ENCODE measurements around the gene MAGEA6. TPM values are rescaled to one million over a fixed set of nuclear protein-coding genes. Genes with fewer than 3 reads are reported as not detected.
"Not testable (repeated sequence)": the region's sequence is repeated elsewhere in the genome, so short reads cannot be mapped to it uniquely, and the experiment has no call there.

The MAGEA6 gene
- total RNA-seq, 5 donors from 2014 or later (not counting 1 experiment from before 2014, with no cell fraction given): 0.15 TPM; not detected in 4

- H3K36me3 ChIP-seq (ENCODE audit: control insufficient read depth in 2 of 2, extremely low read depth in 1 of 2, insufficient read depth in 1 of 2, low read length in 1 of 2): no peaks in the 10 kb centered on the region
- WGBS (ENCODE audit: insufficient coverage): no CpG with 5 or more reads among the region's 4 CpGs
- H3K27ac ChIP-seq (ENCODE audit: low read length): no peak overlapping the region
- Mint-ChIP-seq H3K27ac (no peak overlapping the region), H3K27me3 (peaks cover 6 to 33% of the 10 kb centered on the region in 2 donors), H3K4me3 (no peak overlapping the region), H3K4me1 (peaks cover 0 to 16% (median 12%) of the 10 kb centered on the region in 3 donors), H3K9me3 (no peaks in the 10 kb centered on the region), H3K36me3 (no peaks in the 10 kb centered on the region)
- H3K9me3 ChIP-seq: no peaks in the 10 kb centered on the region
- DNase-seq (no peak), ATAC-seq (replicated peaks in 1 of 4) (no peak)
- no peaks in the 10 kb centered on the region for H3K4me1 ChIP-seq (ENCODE audit: control insufficient read depth in 1 of 2, extremely low read depth in 1 of 2, insufficient read depth in 2 of 2, low read length in 2 of 2)
- ChIA-PET CTCF (no interaction called here), POLR2A (no interaction called here)
- H3K4me3 ChIP-seq (ENCODE audit: control insufficient read depth in 1 of 2, extremely low read depth in 1 of 2, low read length in 1 of 2): no peak overlapping the region
- no peaks in the 10 kb centered on the region for H3K27me3 ChIP-seq (replicated peaks in 1 of 2; ENCODE audit: control insufficient read depth in 2 of 2, extremely low read depth in 1 of 2, insufficient read depth in 2 of 2, low read length in 1 of 2)
Observed at GRCh38 chrX:152810403-152810802, 40.9 kb upstream of the MAGEA6 start.

GRCh38 chrX:152806035-152806434, 36.5 kb upstream of the MAGEA6 start:
- no peak for ATAC-seq (replicated peaks in 1 of 4)
- ChIA-PET CTCF (no interaction called here), POLR2A (no interaction called here)
- H3K27me3 ChIP-seq (replicated peaks in 1 of 2; ENCODE audit: control insufficient read depth in 2 of 2, extremely low read depth in 1 of 2, insufficient read depth in 2 of 2, low read length in 1 of 2): no peaks in the 10 kb centered on the region
- no peaks in the 10 kb centered on the region for H3K9me3 Mint-ChIP-seq
- no peak for DNase-seq
- no peak overlapping the region for H3K27ac ChIP-seq (ENCODE audit: low read length)
- no peaks in the 10 kb centered on the region for H3K4me1 Mint-ChIP-seq
- no peaks in the 10 kb centered on the region for H3K9me3 ChIP-seq
- H3K4me1 ChIP-seq (ENCODE audit: control insufficient read depth in 1 of 2, extremely low read depth in 1 of 2, insufficient read depth in 2 of 2, low read length in 2 of 2): no peaks in the 10 kb centered on the region
- no peak overlapping the region for H3K4me3 Mint-ChIP-seq
- H3K4me3 ChIP-seq (ENCODE audit: control insufficient read depth in 1 of 2, extremely low read depth in 1 of 2, low read length in 1 of 2): no peak overlapping the region
- H3K36me3 ChIP-seq (ENCODE audit: control insufficient read depth in 2 of 2, extremely low read depth in 1 of 2, insufficient read depth in 1 of 2, low read length in 1 of 2): no peaks in the 10 kb centered on the region
- WGBS (ENCODE audit: insufficient coverage): no CpG with 5 or more reads among the region's 4 CpGs
- no peak overlapping the region for H3K27ac Mint-ChIP-seq
- no peaks in the 10 kb centered on the region for H3K36me3 Mint-ChIP-seq
- H3K27me3 Mint-ChIP-seq: peaks cover 10 to 53% of the 10 kb centered on the region in 2 donors

GRCh38 chrX:152798945-152799344, 29.5 kb upstream of the MAGEA6 start:
- POLR2A ChIA-PET: no interaction called here
- no peak for ATAC-seq (replicated peaks in 1 of 4)

GRCh38 chrX:152787062-152787461, 17.6 kb upstream of the MAGEA6 start:
- H3K4me1 Mint-ChIP-seq; CTCF ChIA-PET; H3K27ac ChIP-seq (ENCODE audit: low read length); H3K27ac Mint-ChIP-seq; DNase-seq; H3K36me3 Mint-ChIP-seq; H3K4me1 ChIP-seq (ENCODE audit: control insufficient read depth in 1 of 2, extremely low read depth in 1 of 2, insufficient read depth in 2 of 2, low read length in 2 of 2); H3K4me3 Mint-ChIP-seq; POLR2A ChIA-PET; H3K4me3 ChIP-seq (ENCODE audit: control insufficient read depth in 1 of 2, extremely low read depth in 1 of 2, low read length in 1 of 2); ATAC-seq (replicated peaks in 1 of 4); H3K9me3 ChIP-seq; H3K27me3 Mint-ChIP-seq; H3K27me3 ChIP-seq (replicated peaks in 1 of 2; ENCODE audit: control insufficient read depth in 2 of 2, extremely low read depth in 1 of 2, insufficient read depth in 2 of 2, low read length in 1 of 2); H3K9me3 Mint-ChIP-seq; H3K36me3 ChIP-seq (ENCODE audit: control insufficient read depth in 2 of 2, extremely low read depth in 1 of 2, insufficient read depth in 1 of 2, low read length in 1 of 2): not testable (repeated sequence)
- no CpG with 5 or more reads among the region's 3 CpGs for WGBS (ENCODE audit: insufficient coverage)

More at GRCh38 chrX:152798945-152799344, 29.5 kb upstream of the MAGEA6 start:
- H3K27me3 Mint-ChIP-seq: peaks cover 2 to 23% of the 10 kb centered on the region in 2 donors
- no peaks in the 10 kb centered on the region for H3K4me1 Mint-ChIP-seq
- Histone ChIP-seq H3K36me3 (ENCODE audit: control insufficient read depth in 2 of 2, extremely low read depth in 1 of 2, insufficient read depth in 1 of 2, low read length in 1 of 2) (no peaks in the 10 kb centered on the region), H3K4me3 (ENCODE audit: control insufficient read depth in 1 of 2, extremely low read depth in 1 of 2, low read length in 1 of 2) (no peak overlapping the region), H3K27ac (ENCODE audit: low read length) (no peak overlapping the region), H3K4me1 (ENCODE audit: control insufficient read depth in 1 of 2, extremely low read depth in 1 of 2, insufficient read depth in 2 of 2, low read length in 2 of 2) (no peaks in the 10 kb centered on the region), H3K27me3 (replicated peaks in 1 of 2; ENCODE audit: control insufficient read depth in 2 of 2, extremely low read depth in 1 of 2, insufficient read depth in 2 of 2, low read length in 1 of 2) (no peaks in the 10 kb centered on the region), H3K9me3 (no peaks in the 10 kb centered on the region)
- H3K9me3 Mint-ChIP-seq: no peaks in the 10 kb centered on the region
- H3K4me3 Mint-ChIP-seq: no peak overlapping the region
- WGBS (ENCODE audit: insufficient coverage): no CpG with 5 or more reads among the region's 1 CpG
- no peaks in the 10 kb centered on the region for H3K36me3 Mint-ChIP-seq
- CTCF ChIA-PET: no interaction called here
- no peak for DNase-seq
- H3K27ac Mint-ChIP-seq: no peak overlapping the region

GRCh38 chrX:152766562-152766961, 2.9 kb downstream of the MAGEA6 start:
- H3K4me1 Mint-ChIP-seq; H3K27ac Mint-ChIP-seq; H3K4me3 ChIP-seq (ENCODE audit: control insufficient read depth in 1 of 2, extremely low read depth in 1 of 2, low read length in 1 of 2); H3K27me3 ChIP-seq (replicated peaks in 1 of 2; ENCODE audit: control insufficient read depth in 2 of 2, extremely low read depth in 1 of 2, insufficient read depth in 2 of 2, low read length in 1 of 2); CTCF ChIA-PET; H3K36me3 Mint-ChIP-seq; DNase-seq; H3K27me3 Mint-ChIP-seq; H3K4me1 ChIP-seq (ENCODE audit: control insufficient read depth in 1 of 2, extremely low read depth in 1 of 2, insufficient read depth in 2 of 2, low read length in 2 of 2); H3K9me3 Mint-ChIP-seq; H3K27ac ChIP-seq (ENCODE audit: low read length); H3K36me3 ChIP-seq (ENCODE audit: control insufficient read depth in 2 of 2, extremely low read depth in 1 of 2, insufficient read depth in 1 of 2, low read length in 1 of 2); H3K9me3 ChIP-seq; POLR2A ChIA-PET; H3K4me3 Mint-ChIP-seq; ATAC-seq (replicated peaks in 1 of 4): not testable (repeated sequence)
- 100% methylated on average over 1 of the region's 9 CpGs for whole genome bisulfite sequencing (ENCODE audit: insufficient coverage)

GRCh38 chrX:152761582-152761981, 7.9 kb downstream of the MAGEA6 start:
- H3K9me3 Mint-ChIP-seq; H3K36me3 ChIP-seq (ENCODE audit: control insufficient read depth in 2 of 2, extremely low read depth in 1 of 2, insufficient read depth in 1 of 2, low read length in 1 of 2); ATAC-seq (replicated peaks in 1 of 4); H3K4me1 ChIP-seq (ENCODE audit: control insufficient read depth in 1 of 2, extremely low read depth in 1 of 2, insufficient read depth in 2 of 2, low read length in 2 of 2); H3K36me3 Mint-ChIP-seq; H3K4me3 Mint-ChIP-seq; DNase-seq; H3K27me3 ChIP-seq (replicated peaks in 1 of 2; ENCODE audit: control insufficient read depth in 2 of 2, extremely low read depth in 1 of 2, insufficient read depth in 2 of 2, low read length in 1 of 2); H3K4me1 Mint-ChIP-seq; H3K27ac Mint-ChIP-seq; POLR2A ChIA-PET; H3K27me3 Mint-ChIP-seq; H3K9me3 ChIP-seq; H3K4me3 ChIP-seq (ENCODE audit: control insufficient read depth in 1 of 2, extremely low read depth in 1 of 2, low read length in 1 of 2); H3K27ac ChIP-seq (ENCODE audit: low read length); CTCF ChIA-PET: not testable (repeated sequence)
- no CpG with 5 or more reads among the region's 7 CpGs for WGBS (ENCODE audit: insufficient coverage)

GRCh38 chrX:152759544-152759943, 9.9 kb downstream of the MAGEA6 start:
- CTCF ChIA-PET: not testable (repeated sequence)

More at GRCh38 chrX:152759544-152759943, 9.9 kb downstream of the MAGEA6 start:
- H3K9me3 Mint-ChIP-seq; H3K36me3 ChIP-seq (ENCODE audit: control insufficient read depth in 2 of 2, extremely low read depth in 1 of 2, insufficient read depth in 1 of 2, low read length in 1 of 2); H3K4me3 ChIP-seq (ENCODE audit: control insufficient read depth in 1 of 2, extremely low read depth in 1 of 2, low read length in 1 of 2); H3K27ac Mint-ChIP-seq; H3K27ac ChIP-seq (ENCODE audit: low read length); H3K27me3 ChIP-seq (replicated peaks in 1 of 2; ENCODE audit: control insufficient read depth in 2 of 2, extremely low read depth in 1 of 2, insufficient read depth in 2 of 2, low read length in 1 of 2); H3K27me3 Mint-ChIP-seq; H3K36me3 Mint-ChIP-seq; ATAC-seq (replicated peaks in 1 of 4); H3K4me1 Mint-ChIP-seq; POLR2A ChIA-PET; H3K4me1 ChIP-seq (ENCODE audit: control insufficient read depth in 1 of 2, extremely low read depth in 1 of 2, insufficient read depth in 2 of 2, low read length in 2 of 2); H3K4me3 Mint-ChIP-seq; DNase-seq; H3K9me3 ChIP-seq: not testable (repeated sequence)
- WGBS (ENCODE audit: insufficient coverage): no CpG with 5 or more reads among the region's 7 CpGs
